Central memory CD8-positive, alpha-beta T cell (primary cell): Measurements from ENCODE around the gene ASPDH.
"Not testable (repeated sequence)": the region's sequence is repeated elsewhere in the genome, so short reads cannot be mapped to it uniquely, and the experiment has no call there.

Source experiments
- ATAC-seq: fragments of 150-1000 bp; cut with Tn5 transposase; replicated peaks from 2 replicates; pipeline ENCODE4 v1.10.0; 2022; ENCODE audit warnings: mild to moderate bottlenecking, moderate FRiP score, moderate number of reproducible peaks; ENCODE audit not compliant: poor library complexity, severe bottlenecking; ENCODE audit errors: extremely low read depth
- DNase-seq, 2 donors: peaks; one replicate each; pipeline ENCODE4 v3.0.0; 2021; ENCODE audit warnings: low spot score in 2 of 2
- H3K27ac Mint-ChIP-seq: one replicate; pipeline ENCODE4 v1.8.0; 2022; ENCODE audit warnings: low read depth, mild to moderate bottlenecking, moderate library complexity, mixed read lengths
- H3K27me3 Mint-ChIP-seq: one replicate; pipeline ENCODE4 v1.8.0; 2022; ENCODE audit warnings: mixed read lengths
- H3K36me3 Mint-ChIP-seq: one replicate; pipeline ENCODE4 v1.8.0; 2022; ENCODE audit warnings: mild to moderate bottlenecking, moderate library complexity, mixed read lengths; ENCODE audit not compliant: insufficient read depth
- H3K4me1 Mint-ChIP-seq: one replicate; pipeline ENCODE4 v1.8.0; 2022; ENCODE audit warnings: mixed read lengths
- H3K4me3 Mint-ChIP-seq: one replicate; pipeline ENCODE4 v1.8.0; 2022; ENCODE audit warnings: mild to moderate bottlenecking, moderate library complexity, mixed read lengths
- H3K9me3 Mint-ChIP-seq: one replicate; pipeline ENCODE4 v1.8.0; 2022; ENCODE audit warnings: mixed read lengths

Gene ASPDH

GRCh38 chr19:50537306-50537685 is 23.6 kb upstream of the ASPDH start:
- Mint-ChIP-seq H3K27ac (no peak overlapping the region), H3K4me3 (no peak overlapping the region), H3K36me3 (no peaks in the 10 kb centered on the region), H3K27me3 (peaks cover 17% of the 10 kb centered on the region), H3K4me1 (no peaks in the 10 kb centered on the region), H3K9me3 (peaks cover 6% of the 10 kb centered on the region)
- ATAC-seq (no peak), DNase-seq (no peak)

DNA sequence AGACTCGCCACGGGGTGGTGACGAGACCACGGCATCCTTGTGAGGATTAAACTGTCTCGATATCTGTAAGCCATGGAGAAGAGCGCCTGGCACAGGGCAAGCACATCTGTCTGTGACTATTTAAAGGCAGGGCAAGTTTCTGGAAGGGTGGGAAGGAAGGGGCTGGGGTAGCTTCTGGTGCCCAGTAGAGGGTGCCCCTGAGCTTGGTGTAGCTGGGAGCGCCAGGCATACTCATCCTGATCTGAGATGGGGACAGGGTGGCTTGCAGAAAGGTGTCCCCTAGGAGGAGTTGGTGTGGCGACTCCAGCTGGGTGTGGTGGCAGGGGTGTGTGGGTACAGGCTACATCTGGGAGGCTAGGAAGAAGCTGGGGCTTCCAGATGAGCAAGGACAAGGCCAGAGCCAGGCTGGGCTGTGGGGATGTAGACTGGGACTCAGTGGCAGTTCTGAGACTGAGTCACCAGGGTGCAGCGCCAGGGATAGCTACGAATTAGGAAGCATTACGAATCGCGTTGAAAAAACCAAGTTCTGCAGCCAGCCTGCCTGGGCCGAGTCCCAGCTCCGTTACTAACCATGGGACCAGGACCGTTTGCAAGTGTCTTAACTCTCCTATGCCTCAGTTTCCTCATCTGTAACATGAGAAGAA is 23.1 kb upstream of the ASPDH start:
- Mint-ChIP-seq H3K36me3 (no peaks in the 10 kb centered on the region), H3K4me1 (no peaks in the 10 kb centered on the region), H3K4me3 (no peak overlapping the region), H3K9me3 (peaks cover 6% of the 10 kb centered on the region), H3K27me3 (peaks cover 22% of the 10 kb centered on the region), H3K27ac (no peak overlapping the region)
- DNase-seq (no peak), ATAC-seq (no peak)

DNA sequence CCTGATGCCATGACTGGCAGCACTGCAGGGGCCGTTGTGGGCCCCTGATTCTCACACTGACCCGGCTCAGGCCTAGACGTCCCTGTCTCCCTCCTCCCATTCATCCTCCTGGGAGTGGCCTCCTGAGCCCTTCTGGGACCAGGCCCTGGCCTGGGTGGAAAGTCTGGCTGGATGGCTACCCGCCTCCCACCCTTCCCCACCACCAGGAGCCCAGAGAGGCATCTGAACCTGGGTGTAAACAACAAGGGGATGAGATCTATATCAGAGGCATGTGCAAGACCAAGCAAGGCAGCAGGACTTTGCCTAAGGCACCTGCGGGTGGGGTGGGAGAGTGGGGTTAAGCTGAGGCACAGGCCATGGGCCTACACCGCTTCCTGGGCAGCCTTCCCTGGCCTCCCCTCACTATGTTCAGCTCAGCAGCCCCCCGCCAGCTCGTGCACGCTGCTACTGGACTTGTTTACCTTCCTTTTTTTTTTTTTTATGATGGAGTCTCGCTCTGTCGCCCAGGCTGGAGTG is 22.0 kb upstream of the ASPDH start:
- Mint-ChIP-seq H3K4me1 (no peaks in the 10 kb centered on the region), H3K27ac (no peak overlapping the region), H3K9me3 (peaks cover 6% of the 10 kb centered on the region), H3K4me3 (no peak overlapping the region), H3K27me3 (peaks cover 31% of the 10 kb centered on the region), H3K36me3 (no peaks in the 10 kb centered on the region)
- no peak for DNase-seq
- ATAC-seq: no peak

DNA sequence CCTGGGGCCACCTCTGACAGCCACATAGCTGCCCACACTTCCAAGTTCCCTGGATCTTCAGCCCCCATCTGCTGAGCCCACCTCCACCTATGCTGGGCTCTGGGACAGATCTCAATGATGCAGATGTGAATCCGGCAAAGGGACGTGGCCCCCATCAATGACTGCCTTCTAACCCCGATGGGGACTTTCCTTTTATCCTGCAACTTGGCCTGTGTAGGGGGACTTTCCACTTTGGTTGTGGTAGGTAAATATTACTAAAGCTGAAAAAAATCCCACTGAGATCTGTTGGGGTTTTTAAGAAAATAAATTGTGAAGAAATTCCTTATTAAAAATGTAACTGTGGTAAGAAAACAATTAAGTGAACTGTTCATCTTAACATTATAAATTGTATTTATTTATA is 20.8 kb upstream of the ASPDH start:
- ATAC-seq: no peak
- Mint-ChIP-seq H3K9me3 (peaks cover 6% of the 10 kb centered on the region), H3K36me3 (no peaks in the 10 kb centered on the region)

GRCh38 chr19:50532952-50533351 is 19.2 kb upstream of the ASPDH start:
- H3K9me3 Mint-ChIP-seq: peaks cover 6% of the 10 kb centered on the region
- no peak for ATAC-seq
- H3K4me1 Mint-ChIP-seq: no peaks in the 10 kb centered on the region
- H3K4me3 Mint-ChIP-seq: no peak overlapping the region
- DNase-seq: no peak
- H3K27me3 Mint-ChIP-seq: peaks cover 51% of the 10 kb centered on the region
- no peaks in the 10 kb centered on the region for H3K36me3 Mint-ChIP-seq
- H3K27ac Mint-ChIP-seq: no peak overlapping the region

More for the DNA sequence above, 20.8 kb upstream of the ASPDH start:
- DNase-seq: no peak
- Mint-ChIP-seq H3K4me1 (no peaks in the 10 kb centered on the region), H3K27ac (no peak overlapping the region), H3K27me3 (peaks cover 41% of the 10 kb centered on the region), H3K4me3 (no peak overlapping the region)

DNA sequence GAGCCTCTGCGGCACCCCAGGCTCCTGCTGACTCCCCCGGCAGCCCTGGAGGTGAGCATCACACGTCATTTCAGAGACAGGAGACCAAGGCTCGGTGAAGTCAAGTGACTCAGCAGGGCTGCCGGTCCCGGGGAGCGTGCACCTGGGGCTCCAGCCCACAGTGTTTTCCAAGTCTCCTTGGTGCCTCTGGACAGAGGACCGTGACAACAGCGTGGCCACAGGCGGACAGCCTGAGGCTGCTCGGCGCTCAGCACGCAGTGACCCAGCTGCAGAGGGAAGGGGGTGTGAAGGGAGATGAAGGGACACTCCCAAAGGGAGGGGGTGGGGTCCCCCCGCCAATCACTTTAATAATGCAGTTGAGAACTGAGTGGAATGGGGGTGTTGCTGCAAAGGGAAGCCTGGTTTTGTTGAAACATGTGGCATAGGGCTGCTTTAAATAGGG is 17.5 kb upstream of the ASPDH start:
- Mint-ChIP-seq H3K36me3 (no peaks in the 10 kb centered on the region), H3K4me1 (no peaks in the 10 kb centered on the region), H3K27ac (no peak overlapping the region), H3K9me3 (peaks cover 6% of the 10 kb centered on the region), H3K27me3 (peaks cover 55% of the 10 kb centered on the region), H3K4me3 (no peak overlapping the region)
- no peak for ATAC-seq
- DNase-seq: no peak

DNA sequence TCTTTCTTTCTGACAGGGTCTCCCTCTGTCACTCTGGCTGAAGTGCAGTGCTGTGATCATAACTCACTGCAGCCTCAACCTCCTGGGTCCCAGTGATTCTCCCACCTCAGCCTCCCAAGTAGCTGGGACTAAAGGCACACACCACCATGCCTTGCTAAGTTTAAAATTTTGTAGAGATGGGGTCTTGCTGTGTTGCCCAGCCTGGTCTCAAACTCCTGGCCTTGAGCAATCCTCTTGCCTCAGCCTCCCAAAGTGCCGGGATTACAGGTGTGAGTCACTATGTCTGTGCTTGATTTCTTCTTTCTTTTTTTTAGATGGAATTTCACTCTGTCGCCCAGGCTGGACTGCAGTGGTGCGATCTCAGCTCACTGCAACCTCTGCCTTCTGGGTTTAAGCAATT is 14.3 kb upstream of the ASPDH start:
- H3K27ac Mint-ChIP-seq, H3K4me3 Mint-ChIP-seq, ATAC-seq, H3K36me3 Mint-ChIP-seq, DNase-seq, H3K4me1 Mint-ChIP-seq, H3K9me3 Mint-ChIP-seq: not testable (repeated sequence)
- H3K27me3 Mint-ChIP-seq: peaks cover 45% of the 10 kb centered on the region

DNA sequence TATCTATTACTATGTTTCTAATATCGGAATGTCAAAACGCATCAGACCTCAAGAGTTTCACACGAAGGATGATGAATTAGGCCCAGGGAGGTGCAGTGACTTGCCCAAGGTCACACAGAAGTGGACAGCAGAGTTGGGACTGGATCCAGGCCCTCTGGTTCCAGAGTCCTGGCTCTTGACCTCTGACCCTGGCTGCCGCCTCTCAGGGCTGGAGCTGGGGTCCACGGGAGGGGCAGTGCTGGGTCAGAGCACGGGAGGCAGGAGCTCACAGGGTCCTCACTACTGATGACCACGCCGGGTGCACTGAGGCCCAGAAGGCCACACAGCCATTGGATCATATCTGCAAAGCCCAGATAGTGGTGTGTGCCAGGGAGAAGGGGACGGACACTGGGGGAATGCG is 9.2 kb upstream of the ASPDH start:
- no peak overlapping the region for H3K4me3 Mint-ChIP-seq
- H3K36me3 Mint-ChIP-seq: peaks cover 3% of the 10 kb centered on the region
- H3K27ac Mint-ChIP-seq: no peak overlapping the region

GRCh38 chr19:50520822-50521465 is 7.2 kb upstream of the ASPDH start:
- ATAC-seq (no peak), DNase-seq (no peak)
- Mint-ChIP-seq H3K27ac (no peak overlapping the region), H3K9me3 (no peaks in the 10 kb centered on the region), H3K36me3 (peaks cover 5% of the 10 kb centered on the region), H3K4me3 (no peak overlapping the region), H3K4me1 (no peaks in the 10 kb centered on the region), H3K27me3 (no peaks in the 10 kb centered on the region)

More for the DNA sequence above, 9.2 kb upstream of the ASPDH start:
- no peaks in the 10 kb centered on the region for H3K4me1 Mint-ChIP-seq
- ATAC-seq (no peak), DNase-seq (no peak)
- peaks cover 3% of the 10 kb centered on the region for H3K27me3 Mint-ChIP-seq
- no peaks in the 10 kb centered on the region for H3K9me3 Mint-ChIP-seq

DNA sequence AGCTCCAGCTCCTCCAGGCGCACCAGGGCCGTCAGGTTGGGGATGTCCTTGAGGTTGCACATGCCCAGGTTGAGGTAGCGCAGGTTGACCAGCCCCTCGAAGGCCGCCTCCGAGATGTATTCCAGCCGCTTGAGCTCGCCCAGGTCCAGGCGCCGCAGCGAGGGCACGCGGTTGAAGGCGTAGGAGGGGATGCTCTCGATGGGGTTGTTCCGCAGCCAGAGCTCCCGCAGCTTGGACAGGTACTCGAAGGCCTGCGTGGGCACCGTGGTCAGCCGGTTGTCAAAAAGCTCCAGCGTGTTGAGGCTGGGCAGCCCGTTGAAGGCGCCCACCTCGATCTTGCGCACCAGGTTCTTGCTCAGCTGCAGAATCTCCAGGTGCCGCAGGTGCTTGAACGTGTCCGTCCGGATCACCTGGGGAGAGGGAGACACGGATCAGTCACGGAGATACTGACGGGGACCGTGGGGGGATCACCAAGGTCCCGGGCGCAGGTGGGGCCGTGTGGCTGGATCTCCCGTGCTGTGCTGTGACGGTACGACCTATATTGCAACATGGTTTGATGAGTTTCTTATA is 5.4 kb upstream of the ASPDH start:
- H3K27ac Mint-ChIP-seq: no peak overlapping the region
- ATAC-seq (no peak), DNase-seq (no peak)
- no peaks in the 10 kb centered on the region for H3K4me1 Mint-ChIP-seq
- H3K27me3 Mint-ChIP-seq: no peaks in the 10 kb centered on the region
- H3K9me3 Mint-ChIP-seq: no peaks in the 10 kb centered on the region
- H3K36me3 Mint-ChIP-seq: peaks cover 7% of the 10 kb centered on the region
- H3K4me3 Mint-ChIP-seq: no peak overlapping the region

DNA sequence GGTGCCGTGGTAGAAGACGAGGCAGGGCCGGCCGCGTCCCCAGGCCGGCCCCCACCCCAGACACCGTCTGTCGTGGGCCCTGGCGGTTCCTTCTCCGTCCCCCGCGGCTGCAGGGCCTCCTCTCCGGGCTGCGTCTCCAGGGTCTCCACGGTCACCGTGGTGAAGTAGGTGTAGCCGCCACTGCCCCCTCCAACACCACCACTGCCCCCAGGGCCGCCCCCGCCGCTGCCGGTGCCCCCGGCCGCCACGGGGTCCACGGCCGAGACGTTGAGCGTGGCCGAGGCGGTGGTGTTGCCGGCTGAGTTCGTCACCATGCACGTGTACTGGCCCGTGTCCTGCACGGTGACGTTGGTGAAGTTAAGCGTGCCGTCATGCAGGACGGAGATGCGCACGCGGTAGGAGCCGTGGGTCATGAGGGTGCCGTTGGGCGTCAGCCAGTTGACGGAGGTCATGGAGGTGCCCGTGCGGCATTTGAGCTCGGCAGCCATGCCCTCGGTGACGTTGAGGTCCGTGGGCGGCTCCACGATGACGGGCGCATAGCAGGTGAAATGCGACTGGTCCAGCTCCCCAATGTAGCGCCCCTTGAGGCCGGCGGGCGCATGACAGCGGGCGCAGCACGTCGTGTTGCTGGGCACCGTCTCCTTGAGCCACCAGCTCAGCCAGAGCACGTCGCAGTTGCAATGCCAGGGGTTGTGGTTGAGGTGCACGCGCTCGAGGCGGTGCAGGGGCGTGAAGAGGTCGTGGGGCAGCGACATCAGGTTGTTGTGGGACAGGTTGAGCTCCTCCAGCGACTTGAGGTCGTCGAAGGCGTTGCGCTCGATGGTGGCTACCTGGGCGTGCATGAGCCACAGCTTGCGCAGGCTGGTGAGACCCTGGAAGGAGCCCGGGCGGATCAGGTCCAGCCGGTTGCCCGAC is 4.6 kb upstream of the ASPDH start:
- no peaks in the 10 kb centered on the region for H3K9me3 Mint-ChIP-seq
- H3K4me3 Mint-ChIP-seq: no peak overlapping the region
- peaks cover 6% of the 10 kb centered on the region for H3K36me3 Mint-ChIP-seq
- H3K27me3 Mint-ChIP-seq: no peaks in the 10 kb centered on the region
- H3K4me1 Mint-ChIP-seq: no peaks in the 10 kb centered on the region
- H3K27ac Mint-ChIP-seq: no peak overlapping the region
- DNase-seq: no peak
- no peak for ATAC-seq

DNA sequence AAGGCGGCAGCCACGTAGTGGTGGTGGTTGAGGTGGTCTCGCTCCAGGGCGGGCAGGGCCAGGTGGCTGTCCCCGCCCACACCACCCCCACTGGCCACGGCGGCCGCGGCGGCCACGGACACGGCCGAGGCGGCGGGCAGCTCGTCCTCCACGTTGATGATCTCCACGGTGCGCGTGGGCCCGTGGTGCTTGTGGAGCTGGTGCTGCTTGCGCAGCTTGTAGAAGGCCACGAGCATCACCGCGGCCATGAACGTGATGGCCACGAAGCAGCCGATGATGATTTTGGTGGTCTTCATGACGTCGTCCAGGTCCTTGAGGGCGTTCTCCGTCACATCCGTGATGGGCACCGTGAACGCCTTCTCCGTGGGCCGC is 4.0 kb upstream of the ASPDH start:
- H3K27me3 Mint-ChIP-seq: no peaks in the 10 kb centered on the region
- ATAC-seq (no peak), DNase-seq (no peak)
- no peaks in the 10 kb centered on the region for H3K4me1 Mint-ChIP-seq
- H3K4me3 Mint-ChIP-seq: no peak overlapping the region
- no peaks in the 10 kb centered on the region for H3K9me3 Mint-ChIP-seq
- peaks cover 8% of the 10 kb centered on the region for H3K36me3 Mint-ChIP-seq
- no peak overlapping the region for H3K27ac Mint-ChIP-seq
